Pulmonary artery endothelial cell (primary cell): ENCODE results near the gene HSPA1A. TPM values are rescaled to one million over a fixed set of nuclear protein-coding genes. Genes with fewer than 3 reads are reported as not detected.
A peak's percentile ranks its signal among the peaks of the same experiment; 100 is the strongest.
"Not testable (repeated sequence)": the region's sequence is repeated elsewhere in the genome, so short reads cannot be mapped to it uniquely, and the experiment has no call there.

Experiments
- DNase-seq: peaks from one replicate; pipeline ENCODE4 v3.0.0-alpha.2; 2011; ENCODE audit warnings: low read depth, low spot score
- total RNA-seq: library from RNA; depleted of rRNA; stranded (reverse); fragments of >200 nt; gene quantifications from 2 replicates; pipeline ENCODE4 v1.2.3, GENCODE V29; 2014

The HSPA1A gene
- total RNA-seq, 1 donor from 2014 or later, result 33.6 TPM

DNA sequence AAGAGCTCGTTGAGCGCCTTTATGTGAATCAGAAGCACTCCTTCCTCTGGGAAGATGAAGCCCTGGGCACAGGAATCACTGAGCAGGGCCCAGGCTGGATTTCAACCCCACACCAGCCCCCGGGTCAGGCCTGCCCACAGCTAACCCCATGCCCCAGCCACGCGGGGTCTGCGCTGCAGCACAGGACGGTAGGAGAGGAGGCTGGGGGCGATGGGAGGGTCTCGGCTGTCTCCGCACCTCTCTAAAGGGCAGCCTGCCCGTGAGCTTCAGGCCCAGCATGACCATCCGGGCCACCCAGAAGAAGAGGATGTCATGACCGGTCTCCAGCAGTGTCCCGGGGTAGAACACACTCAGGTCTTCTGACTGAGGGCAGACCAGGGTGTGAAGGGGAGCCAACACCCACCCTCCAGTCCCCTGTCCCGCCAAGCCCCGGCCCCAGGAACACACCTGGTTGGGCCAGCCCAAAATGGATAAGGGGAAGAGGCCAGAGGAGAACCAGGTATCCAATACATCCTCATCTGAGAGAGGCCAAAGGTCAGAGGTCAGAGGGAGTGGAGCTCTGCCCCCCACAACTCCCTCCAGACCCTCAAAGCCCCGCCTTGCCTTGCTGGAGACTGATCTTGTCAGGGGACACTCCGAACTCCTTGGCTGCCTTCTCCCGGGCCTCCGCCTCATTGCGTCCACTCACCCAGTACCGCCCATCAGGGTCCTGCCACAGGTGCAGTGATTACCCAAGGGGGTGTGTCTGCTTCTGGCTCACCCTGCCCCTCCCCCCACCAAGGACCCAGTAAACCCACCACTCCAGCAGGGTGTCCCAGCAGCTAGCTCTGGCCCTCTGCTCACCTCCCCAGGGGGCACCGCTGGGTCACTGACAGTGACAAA lies 33.9 kb upstream of the HSPA1A start:
- DNase-seq, result no peak

- no peak for DNase-seq
Measured at GRCh38 chr6:31782126-31782855, 33.1 kb upstream of the HSPA1A start.

- no peak for DNase-seq
Measured at GRCh38 chr6:31784098-31784925, 31.0 kb upstream of the HSPA1A start.

DNA sequence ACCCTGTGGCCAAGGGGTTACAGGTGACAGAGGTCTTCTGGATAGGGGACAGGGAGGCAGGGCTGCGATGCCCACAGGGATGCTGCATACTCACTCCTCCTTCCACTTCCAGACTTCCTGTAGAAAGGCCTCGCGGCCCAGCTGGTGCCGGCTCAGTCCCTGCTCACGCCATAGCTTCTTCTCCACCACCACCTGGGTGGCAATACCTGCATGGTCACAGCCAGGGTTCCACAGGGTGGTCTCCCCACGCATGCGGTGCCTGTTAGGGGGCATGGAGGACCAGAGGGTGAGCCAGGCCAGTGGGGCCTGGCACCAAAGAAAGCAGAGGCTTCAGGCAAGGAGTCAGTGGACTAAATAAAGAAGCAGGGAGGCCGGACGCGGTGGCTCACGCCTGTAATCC lies 29.9 kb upstream of the HSPA1A start:
- no peak for DNase-seq

- DNase-seq, result no peak
Measured at GRCh38 chr6:31791324-31792089, 23.8 kb upstream of the HSPA1A start.

GRCh38 chr6:31792090-31792374 lies 23.3 kb upstream of the HSPA1A start:
- no peak for DNase-seq

GRCh38 chr6:31792761-31793171 lies 22.6 kb upstream of the HSPA1A start:
- DNase-seq, result no peak

DNA sequence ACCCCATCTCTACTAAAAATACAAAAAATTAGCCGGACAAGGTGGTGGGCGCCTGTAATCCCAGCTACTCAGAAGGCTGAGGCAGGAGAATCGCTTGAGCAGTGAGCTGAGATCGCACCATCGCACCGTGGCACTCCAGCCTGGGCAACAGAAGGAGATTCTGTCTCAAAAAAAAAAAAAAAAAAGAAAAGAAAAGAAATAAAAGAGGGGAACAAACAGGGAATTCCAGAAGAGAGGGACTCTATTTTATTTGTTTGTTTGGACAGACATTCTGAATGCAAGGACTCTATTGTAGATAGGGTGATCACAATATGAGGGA lies 21.5 kb upstream of the HSPA1A start:
- not testable (repeated sequence) for DNase-seq

DNA sequence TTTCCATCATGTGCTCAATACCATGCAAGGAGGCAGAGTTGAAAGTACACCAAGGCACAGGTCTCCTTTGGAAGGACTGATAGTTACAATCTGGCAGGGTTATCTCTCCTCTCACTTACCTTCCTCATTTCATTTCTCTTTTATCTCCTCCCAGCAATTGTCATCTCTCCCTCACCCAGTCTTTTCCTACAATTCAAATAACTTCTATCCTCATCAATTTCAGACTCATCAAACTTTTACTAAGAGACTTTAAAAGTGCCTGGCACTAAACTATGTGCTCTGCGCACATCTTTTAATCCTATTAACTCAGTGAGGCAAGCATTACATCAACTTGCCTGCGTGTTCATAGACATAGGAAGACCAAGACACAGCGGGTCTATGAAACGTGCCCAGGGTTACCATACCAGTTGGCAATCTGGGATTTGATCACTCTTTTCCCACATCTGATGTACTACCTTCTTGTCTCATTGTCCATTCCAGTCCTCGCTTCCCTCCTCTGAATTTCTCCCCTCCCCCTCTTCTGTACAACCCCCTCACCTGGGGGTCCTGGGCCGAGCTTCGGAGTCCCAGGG lies 21.0 kb upstream of the HSPA1A start:
- DNase-seq, result no peak

DNA sequence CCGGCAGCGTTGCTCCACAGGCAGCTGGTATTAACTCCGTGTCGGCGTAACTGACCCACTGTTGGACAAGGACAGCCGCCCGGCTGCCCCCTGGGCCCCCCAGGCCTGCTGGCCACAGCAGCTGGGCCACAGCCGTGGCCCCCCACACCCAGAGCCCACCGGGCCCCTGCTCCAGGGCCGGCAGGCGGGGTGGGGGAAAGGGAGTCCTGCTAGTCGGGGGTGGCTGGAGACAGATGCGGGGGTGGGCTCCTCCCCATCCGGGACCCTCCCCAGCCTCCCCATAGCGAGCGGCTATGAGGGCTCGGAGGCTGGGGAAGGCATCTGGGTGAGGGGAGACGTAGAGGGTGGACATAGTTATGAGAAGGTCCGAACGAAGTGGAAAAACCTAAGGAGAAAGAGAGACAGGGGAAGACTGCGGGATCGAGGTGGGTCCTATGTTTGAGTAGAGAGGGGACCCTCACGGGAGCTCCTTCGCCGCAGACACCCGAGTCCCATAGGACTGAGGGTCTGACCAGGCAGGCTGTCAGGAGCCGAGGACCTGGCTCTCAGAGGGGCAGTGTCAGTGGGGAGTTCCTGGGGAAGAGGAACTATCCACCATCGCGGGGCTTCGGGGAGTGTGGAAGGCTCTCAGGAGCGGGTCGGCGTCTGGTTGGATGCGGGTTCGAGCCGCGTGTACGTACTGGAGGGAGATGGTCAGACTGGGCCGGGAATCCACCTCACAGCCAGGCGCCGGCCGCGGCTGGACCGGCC lies 20.3 kb upstream of the HSPA1A start:
- no peak for DNase-seq

GRCh38 chr6:31795616-31796298 lies 19.6 kb upstream of the HSPA1A start, which contains the start of gene VARS1:
Gene VARS1 (minus strand): TSS chr6:31795752. CDS start chr6:31795217, 535 bp downstream.
- peak; percentile 54 for DNase-seq

DNA sequence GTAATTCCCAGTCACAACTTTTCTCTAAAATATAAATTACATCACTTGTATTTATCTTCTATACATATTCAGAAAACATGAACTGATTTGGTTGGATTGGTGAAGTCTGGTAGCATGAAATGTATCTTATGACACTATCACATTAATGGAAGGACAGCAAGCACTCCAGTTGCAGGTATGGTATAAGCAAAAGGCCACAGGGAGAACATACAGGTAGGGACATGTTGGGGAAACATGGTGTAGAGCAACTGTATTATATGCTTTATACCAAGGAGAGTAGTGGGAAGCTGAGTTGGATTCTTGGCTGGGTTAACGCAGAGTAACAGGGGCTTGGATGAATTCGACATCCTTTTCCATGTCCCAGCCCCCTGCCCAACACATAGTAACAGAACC lies 18.4 kb upstream of the HSPA1A start:
- DNase-seq, result no peak

GRCh38 chr6:31797588-31797987 lies 17.8 kb upstream of the HSPA1A start:
- DNase-seq, result no peak

GRCh38 chr6:31799781-31800180 lies 15.6 kb upstream of the HSPA1A start:
- DNase-seq, result no peak

DNA sequence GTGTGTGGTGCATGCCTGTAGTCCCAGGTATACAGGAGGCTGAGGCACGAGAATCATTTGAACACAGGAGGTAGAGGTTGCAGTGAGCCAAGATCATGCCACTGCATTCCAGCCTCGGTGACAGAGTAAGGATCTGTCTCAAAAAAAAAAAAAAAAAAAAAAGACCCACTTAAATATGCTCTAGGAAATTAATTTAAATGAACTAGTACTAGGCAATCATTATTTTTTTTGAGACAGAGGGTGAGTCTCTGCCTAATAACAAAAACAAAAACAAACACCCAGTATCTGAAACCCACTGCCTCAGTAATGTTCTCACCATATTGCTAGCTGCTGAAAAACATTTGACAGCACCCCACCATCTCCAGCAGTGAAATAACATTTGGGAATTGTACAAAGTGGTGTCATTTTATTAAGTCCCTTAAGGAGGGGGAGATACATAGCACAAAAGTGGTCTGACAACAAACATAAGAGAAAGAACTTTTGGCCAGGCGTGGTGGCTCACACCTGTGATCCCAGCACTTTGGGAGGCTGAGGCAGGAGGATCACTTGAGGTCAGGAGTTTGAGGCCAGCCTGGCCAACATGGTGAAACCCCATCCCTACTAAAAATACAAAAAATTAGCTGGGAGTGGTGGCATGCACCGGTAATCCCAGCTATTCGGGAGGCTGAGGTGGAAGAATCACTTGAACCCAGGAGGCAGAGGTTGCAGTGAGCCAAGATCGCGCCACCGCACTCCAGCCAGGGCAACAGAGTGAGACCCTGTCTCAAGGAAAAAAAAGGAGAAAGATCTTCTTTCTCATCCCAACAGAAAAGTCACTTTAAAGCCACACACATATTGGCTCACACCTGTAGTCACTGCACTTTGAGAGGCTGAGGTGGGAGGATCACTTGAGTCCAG lies 14.1 kb upstream of the HSPA1A start:
- DNase-seq, result not testable (repeated sequence)

GRCh38 chr6:31805939-31806469 lies 9.3 kb upstream of the HSPA1A start:
- DNase-seq, result no peak

DNA sequence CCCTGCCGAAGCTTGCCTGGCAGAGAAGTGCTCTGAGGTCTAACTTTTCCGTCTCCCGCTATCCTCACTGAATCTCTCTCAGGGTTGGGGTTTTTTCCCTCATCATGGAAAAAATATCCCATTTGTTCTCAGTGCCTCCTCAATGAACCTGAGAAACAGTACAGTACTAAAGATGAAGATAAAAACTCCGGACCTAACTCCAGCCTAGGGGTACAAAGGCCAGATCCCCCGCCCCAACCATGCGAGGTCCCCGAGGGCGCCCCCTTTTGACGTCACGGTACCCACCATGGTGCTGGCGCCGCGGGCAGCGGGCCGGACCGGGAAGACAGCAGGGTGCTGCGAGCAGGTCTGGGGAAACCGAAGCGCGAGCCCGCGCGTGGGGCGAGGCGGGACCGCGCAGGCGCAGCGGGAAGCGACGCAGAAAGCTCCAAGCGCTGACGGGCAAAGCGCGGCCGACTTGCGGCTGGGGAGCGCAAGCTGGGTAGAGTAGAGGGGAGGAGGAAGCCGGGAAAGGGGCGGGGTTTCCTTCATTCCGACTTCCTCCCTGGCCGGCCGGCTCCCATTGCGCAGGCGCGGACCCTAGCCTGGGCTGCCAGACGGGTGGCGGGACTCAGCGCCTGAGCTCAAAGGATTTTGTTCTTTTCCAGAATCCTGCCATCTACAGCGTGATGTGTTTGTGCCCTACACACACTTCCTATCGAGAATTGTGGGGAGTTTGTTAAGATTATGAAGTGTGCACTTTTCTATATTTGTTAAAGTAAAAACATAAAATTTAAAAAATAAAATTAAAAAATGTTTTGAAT lies 8.7 kb upstream of the HSPA1A start, which contains the start of gene LSM2:
Gene LSM2 (minus strand): TSS at position 497 of the 803 bp plus-strand sequence. CDS start 209 bp downstream, at position 288.
- peak; percentile 85 for DNase-seq
